ENCODE measurements around the gene FAM204A. TPM values are rescaled to one million over a fixed set of nuclear protein-coding genes. Genes with fewer than 3 reads are reported as not detected.

Gene FAM204A
- total and polyA plus RNA-seq, 10 of the 15 experiments (the other 5 are each of a cell fraction or from before 2014, with no cell fraction given), result 24.5 to 96.0 (median 67.6) TPM

DNA sequence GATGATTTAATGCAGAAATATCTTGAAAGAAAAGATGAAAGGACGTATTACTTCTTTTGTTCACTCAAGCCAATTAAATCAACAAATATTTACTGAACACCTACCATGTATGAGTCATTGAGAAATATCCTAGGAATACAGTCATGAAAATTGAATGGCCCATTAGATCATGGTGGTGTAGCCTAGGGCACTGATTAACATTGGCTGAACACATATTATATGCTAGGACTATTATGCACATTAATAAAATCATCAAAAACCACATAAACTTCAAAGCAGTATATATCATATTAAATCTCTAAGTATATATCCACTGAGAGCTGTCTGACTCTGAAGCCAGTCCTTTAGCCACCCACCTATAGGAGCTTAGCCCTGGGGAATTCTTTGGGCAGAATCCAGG lies 41.8 kb downstream of the FAM204A start:
- Histone ChIP-seq H3K4me3 (no peak overlapping the region), H3K79me2 (ENCODE audit: control insufficient read depth, insufficient read depth, low read length) (no peaks in the 10 kb centered on the region), H3K4me2 (ENCODE audit: control insufficient read depth, insufficient read depth) (no peak overlapping the region), H4K20me1 (ENCODE audit: control insufficient read depth, insufficient read depth) (no peaks in the 10 kb centered on the region), H3K36me3 (ENCODE audit: control insufficient read depth in 2 of 2, insufficient read depth in 2 of 2, low read length in 1 of 2) (peaks cover 0 to 8% of the 10 kb centered on the region in 2 experiments; a peak in 1 of 4 replicates), H2AFZ (ENCODE audit: control insufficient read depth, low read depth, low read length) (no peak overlapping the region), H3K4me1 (ENCODE audit: control insufficient read depth, insufficient read depth, low read length) (no peaks in the 10 kb centered on the region), H3K9me3 (replicated peaks; ENCODE audit: control insufficient read depth, insufficient read depth, low read length) (no peaks in the 10 kb centered on the region), H3K27ac (ENCODE audit: control insufficient read depth, insufficient read depth) (no peak overlapping the region), H3K9ac (ENCODE audit: control insufficient read depth, insufficient read depth, low read length) (no peak overlapping the region), H3K27me3 (replicated peaks in 1 of 2; ENCODE audit: control insufficient read depth in 2 of 2, insufficient read depth in 2 of 2, low read length in 1 of 2) (no peaks in the 10 kb centered on the region)
- ATAC-seq (no peak), DNase-seq (ENCODE audit: low read depth, low spot score) (no peak), FAIRE-seq (no peak)
- ChIA-PET SMC1A (ENCODE audit: uncharacterized antibody, unreplicated experiment) (interaction anchor here (1.0 kb wide), 1 partner anchor 388 kb away, joined by 4 read pairs; no protein-coding TSS in a partner anchor), CTCF (no interaction called here), POLR2A (no interaction called here), RAD21 (ENCODE audit: unreplicated experiment) (interaction anchor here (0.8 kb wide), 1 partner anchor 159 kb away, joined by 3 read pairs; no protein-coding TSS in a partner anchor)
- in situ Hi-C loops (cut with MboI), result no loop called here
- intact Hi-C loops (cut with micrococcal nuclease; ENCODE audit: unreplicated experiment), result no loop called here
- BruUV-seq (replicated peaks), result no TSS peak
- WGBS (ENCODE audit: insufficient coverage, insufficient replicate concordance, low lambda C conversion rate, missing lambda C conversion rate), result 93% methylated on average over 1 of the region's 1 CpG
- TF ChIP-seq SP1 (IDR thresholded peaks at IDR 0.05; ENCODE audit: low read depth, low read length), result no peak
- TF ChIP-seq, protein P1, sequence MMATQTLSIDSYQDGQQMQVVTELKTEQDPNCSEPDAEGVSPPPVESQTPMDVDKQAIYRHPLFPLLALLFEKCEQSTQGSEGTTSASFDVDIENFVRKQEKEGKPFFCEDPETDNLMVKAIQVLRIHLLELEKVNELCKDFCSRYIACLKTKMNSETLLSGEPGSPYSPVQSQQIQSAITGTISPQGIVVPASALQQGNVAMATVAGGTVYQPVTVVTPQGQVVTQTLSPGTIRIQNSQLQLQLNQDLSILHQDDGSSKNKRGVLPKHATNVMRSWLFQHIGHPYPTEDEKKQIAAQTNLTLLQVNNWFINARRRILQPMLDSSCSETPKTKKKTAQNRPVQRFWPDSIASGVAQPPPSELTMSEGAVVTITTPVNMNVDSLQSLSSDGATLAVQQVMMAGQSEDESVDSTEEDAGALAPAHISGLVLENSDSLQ (IDR thresholded peaks at IDR 0.05), result no peak
- no peak for TF ChIP-seq SMARCA5 (IDR thresholded peaks at IDR 0.05)
- TF ChIP-seq CREM (IDR thresholded peaks at IDR 0.05; ENCODE audit: low read depth), result no peak
- no peak for TF ChIP-seq FOS (IDR thresholded peaks at IDR 0.05; ENCODE audit: borderline replicate concordance, extremely low read depth, insufficient read length)
- TF ChIP-seq TCF3 (IDR thresholded peaks at IDR 0.05; ENCODE audit: borderline replicate concordance, insufficient read depth, low read depth, low read length), result no peak

DNA sequence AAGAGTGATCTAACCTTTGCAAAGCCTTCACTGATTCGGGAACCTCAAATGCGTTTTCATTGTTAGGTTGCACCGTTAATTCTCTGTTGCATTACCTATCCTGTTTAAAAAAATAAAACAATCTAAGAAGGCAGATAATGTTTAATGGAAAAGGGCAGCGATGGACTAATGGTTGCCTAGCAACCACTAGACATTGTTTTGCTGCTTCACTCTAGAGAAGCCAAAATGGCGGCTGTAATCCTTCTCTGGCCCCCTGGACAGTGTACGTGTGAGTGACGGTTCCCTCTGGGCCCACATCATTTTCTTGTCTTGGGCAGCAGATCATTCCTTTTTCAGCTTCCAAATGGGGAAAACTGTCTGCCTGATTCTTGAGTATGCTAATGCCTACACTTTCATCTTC lies 43.3 kb downstream of the FAM204A start:
- Histone ChIP-seq H3K36me3 (ENCODE audit: control insufficient read depth in 2 of 2, insufficient read depth in 2 of 2, low read length in 1 of 2) (no peaks in the 10 kb centered on the region), H3K79me2 (ENCODE audit: control insufficient read depth, insufficient read depth, low read length) (no peaks in the 10 kb centered on the region), H3K4me1 (ENCODE audit: control insufficient read depth, insufficient read depth, low read length) (no peaks in the 10 kb centered on the region), H3K4me2 (ENCODE audit: control insufficient read depth, insufficient read depth) (no peak overlapping the region), H3K9ac (ENCODE audit: control insufficient read depth, insufficient read depth, low read length) (no peak overlapping the region), H3K4me3 (no peak overlapping the region), H3K27ac (ENCODE audit: control insufficient read depth, insufficient read depth) (no peak overlapping the region), H3K9me3 (replicated peaks; ENCODE audit: control insufficient read depth, insufficient read depth, low read length) (no peaks in the 10 kb centered on the region), H2AFZ (ENCODE audit: control insufficient read depth, low read depth, low read length) (no peak overlapping the region), H3K27me3 (replicated peaks in 1 of 2; ENCODE audit: control insufficient read depth in 2 of 2, insufficient read depth in 2 of 2, low read length in 1 of 2) (no peaks in the 10 kb centered on the region), H4K20me1 (ENCODE audit: control insufficient read depth, insufficient read depth) (no peaks in the 10 kb centered on the region)
- ChIA-PET RAD21 (ENCODE audit: unreplicated experiment) (interaction anchor here (0.7 kb wide), 1 partner anchor 60 kb away, joined by 3 read pairs; no protein-coding TSS in a partner anchor), CTCF (interaction anchor here (0.9 kb wide), 1 partner anchor 56 kb away, joined by 3 read pairs; no protein-coding TSS in a partner anchor), POLR2A (no interaction called here), SMC1A (ENCODE audit: uncharacterized antibody, unreplicated experiment) (no interaction called here)
- FAIRE-seq (peak; percentile 27), ATAC-seq (no peak), DNase-seq (ENCODE audit: low read depth, low spot score) (no peak)
- intact Hi-C loops (cut with micrococcal nuclease; ENCODE audit: unreplicated experiment) (no loop called here), in situ Hi-C loops (cut with MboI) (no loop called here)
- WGBS (ENCODE audit: insufficient coverage, insufficient replicate concordance, low lambda C conversion rate, missing lambda C conversion rate), result 96% methylated on average over 7 of the region's 7 CpGs
- no TSS peak for BruUV-seq (replicated peaks)
- TF ChIP-seq NR2F1 (conservative IDR thresholded peaks at IDR 0.05) (no peak), SRF (IDR thresholded peaks at IDR 0.05; ENCODE audit: low read depth in 2 of 2, low read length in 2 of 2) (no peak), CBFB (IDR thresholded peaks at IDR 0.05; ENCODE audit: low read depth) (no peak), SUZ12 (IDR thresholded peaks at IDR 0.05; ENCODE audit: unreplicated experiment) (no peak), JUND (IDR thresholded peaks at IDR 0.05; ENCODE audit: low read depth, low read length) (no peak), SKIL (IDR thresholded peaks at IDR 0.05; ENCODE audit: low read depth, poor library complexity, severe bottlenecking) (no peak), CBX3 (IDR thresholded peaks at IDR 0.05; ENCODE audit: borderline replicate concordance, low read depth) (no peak)
